Measurements from ENCODE around the gene PNKP.

PNKP gene

DNA sequence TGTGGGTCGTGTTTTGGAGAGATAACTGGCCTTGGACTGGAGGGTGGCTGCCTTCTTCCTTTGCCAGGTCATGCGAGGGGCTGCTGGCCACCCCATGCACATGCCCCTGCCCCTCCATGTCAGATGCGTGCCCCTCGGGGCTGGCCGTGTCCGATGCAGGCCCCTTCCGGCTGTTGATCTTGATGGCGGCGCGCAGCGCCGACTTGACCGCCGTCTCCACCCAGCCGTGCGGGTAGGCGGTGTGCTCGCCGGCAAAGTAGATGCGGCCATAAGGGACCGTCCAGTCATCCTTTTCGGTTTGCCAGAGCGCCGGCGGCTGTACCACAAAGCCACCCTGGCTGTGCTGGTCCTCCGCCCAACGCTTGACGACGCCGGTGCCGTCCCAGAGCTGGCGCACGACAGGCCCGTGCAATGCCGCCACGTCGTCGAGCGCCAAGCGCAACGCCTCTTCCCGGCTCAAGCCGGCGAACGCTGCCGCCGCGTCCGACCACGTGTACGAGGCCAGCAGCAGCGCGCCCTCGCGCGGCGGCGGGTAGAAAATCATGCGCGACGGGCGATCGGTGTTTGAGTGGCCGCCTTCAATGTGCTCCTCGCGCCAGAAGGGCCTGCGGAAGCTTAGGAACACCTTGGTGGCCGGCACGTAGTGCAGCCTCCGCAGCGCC is 22.4 kb upstream of the PNKP start:
- DNase-seq, result no peak

DNA sequence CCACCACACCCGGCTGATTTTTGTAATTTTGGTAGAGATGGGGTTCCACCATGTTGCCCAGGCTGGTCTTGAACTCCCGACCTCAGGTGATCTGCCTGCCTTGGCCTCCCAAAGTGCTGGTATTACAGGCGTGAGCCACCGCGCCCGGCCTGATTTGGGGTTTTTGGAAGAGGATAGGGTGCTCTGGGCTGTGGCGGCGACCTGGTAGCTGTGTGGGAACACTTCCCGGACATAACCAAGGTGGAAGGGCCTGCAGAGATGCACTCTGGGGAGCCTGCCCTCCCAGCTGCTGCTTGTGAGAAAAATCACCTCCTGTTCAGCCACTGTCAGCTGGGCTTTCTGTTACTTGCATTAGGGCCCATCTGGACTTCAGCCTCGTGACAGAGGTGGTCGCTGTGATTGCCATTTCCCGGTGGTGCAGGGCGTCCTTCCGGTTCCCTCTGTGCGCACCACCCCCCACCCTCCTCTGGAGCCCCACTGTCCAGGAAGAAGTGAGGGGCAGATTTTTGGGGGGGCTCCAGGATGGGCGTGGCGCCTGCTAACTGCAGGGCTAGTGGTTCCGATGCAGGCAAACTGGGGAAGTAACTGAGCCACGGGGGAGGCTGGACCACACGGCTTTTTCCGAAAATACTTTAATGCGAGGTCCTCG is 21.8 kb upstream of the PNKP start:
- no peak for DNase-seq

DNA sequence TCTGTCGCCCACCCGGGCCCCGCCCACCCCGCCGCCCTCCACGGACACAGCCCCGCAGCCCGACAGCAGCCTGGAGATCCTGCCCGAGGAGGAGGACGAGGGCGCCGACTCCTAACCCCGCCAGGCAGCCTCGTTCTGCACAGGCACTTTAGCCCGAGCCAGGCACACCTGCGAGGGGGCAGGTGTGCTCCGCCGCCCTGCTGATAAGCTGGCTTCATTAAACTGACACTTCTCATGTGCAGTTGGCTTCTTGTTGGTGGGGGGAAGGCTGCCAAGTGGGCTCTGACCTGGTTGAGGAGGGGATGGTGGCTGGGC is 21.1 kb upstream of the PNKP start:
- peak; percentile 26 for DNase-seq

DNA sequence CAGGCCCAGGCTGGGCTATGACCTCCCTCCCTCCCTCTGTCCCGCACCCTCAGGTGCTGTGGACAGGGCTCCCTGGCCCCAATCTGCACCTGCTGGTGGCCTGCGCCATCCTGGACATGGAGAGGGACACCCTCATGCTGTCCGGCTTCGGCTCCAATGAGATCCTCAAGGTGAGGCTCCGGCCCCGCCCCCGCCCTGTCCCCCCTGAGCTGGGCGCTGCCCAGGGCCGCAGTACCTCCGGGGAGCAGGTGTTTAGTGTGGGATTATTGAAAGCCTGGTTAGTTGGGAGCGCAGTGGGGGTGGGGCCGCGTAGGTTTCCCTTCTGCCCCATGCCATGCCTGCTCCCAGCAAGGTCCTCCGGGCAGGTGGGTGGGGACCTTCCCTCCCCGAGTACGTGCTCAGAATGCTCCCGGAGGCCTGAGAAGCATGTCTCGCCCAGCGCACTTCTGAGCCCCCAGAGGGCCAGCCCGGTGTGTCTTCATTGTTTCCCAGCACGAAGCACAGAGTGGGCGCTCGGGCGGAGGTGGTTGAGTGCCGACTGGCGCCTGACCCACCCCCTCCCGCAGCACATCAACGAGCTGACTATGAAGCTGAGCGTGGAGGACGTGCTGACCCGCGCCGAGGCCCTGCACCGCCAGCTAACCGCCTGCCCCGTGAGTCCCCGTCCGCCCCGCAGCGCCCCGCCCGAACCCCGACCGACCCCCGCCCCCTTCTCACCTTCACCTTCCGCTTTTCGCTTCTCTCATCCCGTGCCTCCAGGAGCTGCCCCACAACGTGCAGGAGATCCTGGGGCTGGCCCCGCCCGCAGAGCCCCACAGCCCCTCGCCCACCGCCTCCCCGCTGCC is 20.5 kb upstream of the PNKP start:
- no peak for DNase-seq

DNA sequence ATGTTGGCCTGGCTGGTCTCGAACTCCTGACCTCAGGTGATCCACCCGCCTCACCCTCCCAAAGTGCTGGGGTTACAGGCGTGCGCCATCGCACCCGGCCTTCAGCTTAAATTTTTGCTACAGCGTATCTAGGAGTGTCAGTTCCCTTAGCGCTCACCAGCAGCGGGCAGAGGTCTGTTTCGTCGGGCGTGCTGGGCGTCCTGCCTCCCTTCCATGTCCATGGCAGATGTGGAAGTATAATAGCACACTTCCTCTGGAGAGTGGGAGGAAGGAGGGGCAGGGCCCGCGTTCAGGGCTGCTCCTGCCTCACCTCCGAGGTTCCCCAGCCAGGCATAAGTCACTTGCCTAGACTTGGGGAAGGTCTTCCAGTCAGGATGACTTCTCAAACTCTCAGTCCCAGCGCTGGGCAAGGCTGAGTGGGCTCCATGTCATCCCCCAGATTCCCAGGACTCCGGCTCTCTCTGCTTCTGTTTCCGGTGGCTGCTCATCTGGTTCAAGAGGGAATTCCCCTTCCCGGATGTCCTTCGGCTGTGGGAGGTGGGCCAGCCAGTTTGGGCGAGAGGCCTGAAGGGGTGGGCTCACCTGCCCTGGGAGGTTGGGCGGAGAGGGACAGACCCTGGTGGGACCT is 19.8 kb upstream of the PNKP start:
- DNase-seq, result no peak

DNA sequence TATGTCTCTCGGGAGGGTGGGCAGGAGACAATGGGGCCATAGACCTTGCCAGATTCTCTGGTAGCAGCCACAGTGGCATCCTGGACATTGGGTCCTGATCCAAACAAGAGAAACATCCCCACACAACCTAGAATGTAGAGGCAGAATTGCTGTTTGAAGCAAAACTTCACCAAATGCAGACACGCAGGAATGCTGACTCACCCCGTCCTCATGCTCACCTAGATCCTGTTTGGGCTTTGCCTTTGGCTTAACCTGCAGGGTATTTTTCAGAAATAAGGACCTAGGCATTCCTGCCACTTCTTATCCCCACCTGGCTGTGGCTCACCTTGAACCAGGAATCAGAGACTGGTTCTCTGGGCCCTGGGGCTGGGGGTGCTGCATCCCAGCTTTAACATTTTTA is 17.4 kb upstream of the PNKP start:
- no peak for DNase-seq

DNA sequence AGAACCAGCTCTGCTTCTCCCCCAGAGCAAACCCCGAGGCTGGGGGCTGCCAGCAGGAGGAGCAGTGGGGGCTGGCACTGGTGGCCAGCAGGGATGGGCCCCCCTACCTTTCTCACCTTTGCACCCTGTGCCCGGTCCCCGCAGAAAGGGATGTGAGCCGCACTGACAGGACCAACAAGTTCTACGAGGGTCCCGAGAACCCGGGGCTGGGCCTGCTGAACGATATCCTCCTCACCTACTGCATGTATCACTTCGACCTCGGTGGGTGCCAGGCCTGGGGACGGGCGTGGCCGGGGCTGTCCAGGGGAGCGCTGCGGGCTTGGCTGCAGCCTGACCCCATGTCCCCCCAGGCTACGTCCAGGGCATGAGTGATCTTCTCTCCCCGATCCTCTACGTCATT is 16.7 kb upstream of the PNKP start:
- DNase-seq, result no peak

DNA sequence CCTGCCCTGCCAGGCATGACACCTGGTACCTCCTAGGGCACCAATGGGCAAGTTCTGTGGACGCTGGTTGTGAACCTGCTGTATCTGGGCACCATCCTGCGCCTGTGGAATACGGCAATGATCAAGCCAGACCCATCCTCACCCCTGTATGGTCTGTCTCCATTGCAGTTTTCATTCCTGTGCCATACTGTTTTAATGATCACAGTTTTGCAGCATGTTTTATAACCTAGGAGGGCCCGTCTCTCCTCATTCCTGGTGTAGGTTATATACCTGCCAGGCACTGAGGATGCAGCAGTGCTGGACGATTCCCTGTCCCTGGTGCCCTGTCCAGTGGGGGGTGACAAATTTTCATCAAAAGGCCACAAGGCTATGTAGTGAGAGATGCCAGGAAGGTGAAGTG is 15.7 kb upstream of the PNKP start:
- DNase-seq, result no peak

DNA sequence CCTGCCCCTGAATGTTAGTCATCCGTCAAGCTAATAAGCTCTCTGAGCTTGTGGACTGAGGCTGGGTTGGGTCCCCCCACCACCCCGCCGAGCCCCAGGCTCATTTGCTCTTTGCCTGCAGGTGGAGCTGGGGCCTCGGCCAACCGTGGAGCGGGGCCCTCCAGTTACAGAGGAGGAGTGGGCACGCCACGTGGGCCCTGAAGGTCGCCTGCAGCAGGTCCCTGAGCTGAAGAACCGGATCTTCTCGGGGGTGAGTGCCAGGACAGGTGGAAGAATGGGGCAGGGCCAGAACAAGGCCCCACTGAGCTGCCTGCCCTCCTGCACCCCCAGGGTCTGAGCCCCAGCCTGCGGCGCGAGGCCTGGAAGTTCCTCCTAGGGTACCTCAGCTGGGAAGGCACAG is 15.3 kb upstream of the PNKP start:
- DNase-seq, result no peak

DNA sequence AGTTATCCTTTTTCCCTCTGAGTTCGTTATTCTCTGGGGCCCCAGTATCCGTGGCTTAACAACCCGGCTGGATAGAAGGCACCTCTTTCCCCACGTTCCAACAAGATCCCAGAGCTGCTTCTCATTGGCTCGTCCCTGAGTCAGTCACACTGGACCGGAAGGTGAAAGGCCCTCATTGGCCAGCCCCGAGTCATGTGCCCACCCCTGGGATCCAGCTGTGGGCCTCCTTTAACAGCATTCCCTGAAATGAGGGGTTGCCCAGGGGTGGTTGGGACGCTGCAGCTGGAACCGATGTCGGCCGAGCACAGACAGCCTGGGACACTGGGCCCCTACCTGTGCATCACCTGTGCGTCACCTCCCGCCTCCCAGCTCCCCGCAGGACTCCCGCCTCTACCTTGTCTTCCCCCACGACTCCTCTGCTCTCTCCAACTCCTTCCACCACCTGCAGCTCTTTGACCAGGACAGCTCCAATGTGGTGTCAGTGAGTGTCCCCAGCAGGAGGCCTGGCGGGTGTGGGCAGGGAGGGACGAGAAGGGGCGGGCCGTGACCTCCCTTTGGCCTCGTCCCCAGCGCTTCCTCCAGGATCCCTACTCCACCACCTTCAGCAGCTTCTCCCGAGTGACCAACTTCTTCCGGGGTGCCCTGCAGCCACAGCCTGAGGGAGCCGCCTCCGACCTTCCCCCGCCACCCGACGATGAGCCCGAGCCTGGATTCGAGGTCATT is 14.5 kb upstream of the PNKP start:
- DNase-seq, result no peak

DNA sequence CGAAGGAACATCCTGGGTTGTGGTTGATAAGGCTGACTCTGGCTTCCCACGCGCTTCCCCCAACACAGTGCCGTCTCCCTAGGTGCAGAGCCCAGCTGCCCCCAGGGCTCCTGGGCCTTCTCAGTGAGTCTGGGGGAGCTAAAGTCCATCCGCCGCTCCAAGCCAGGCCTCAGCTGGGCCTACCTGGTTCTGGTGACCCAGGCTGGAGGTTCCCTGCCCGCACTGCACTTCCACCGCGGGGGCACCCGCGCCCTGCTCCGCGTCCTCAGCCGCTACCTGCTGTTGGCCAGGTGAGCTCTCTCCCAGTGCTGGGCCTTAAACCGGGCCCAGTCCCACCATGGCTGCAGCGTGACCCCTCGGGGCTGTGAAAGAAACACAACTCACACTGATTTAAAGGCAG is 13.8 kb upstream of the PNKP start:
- no peak for DNase-seq

DNA sequence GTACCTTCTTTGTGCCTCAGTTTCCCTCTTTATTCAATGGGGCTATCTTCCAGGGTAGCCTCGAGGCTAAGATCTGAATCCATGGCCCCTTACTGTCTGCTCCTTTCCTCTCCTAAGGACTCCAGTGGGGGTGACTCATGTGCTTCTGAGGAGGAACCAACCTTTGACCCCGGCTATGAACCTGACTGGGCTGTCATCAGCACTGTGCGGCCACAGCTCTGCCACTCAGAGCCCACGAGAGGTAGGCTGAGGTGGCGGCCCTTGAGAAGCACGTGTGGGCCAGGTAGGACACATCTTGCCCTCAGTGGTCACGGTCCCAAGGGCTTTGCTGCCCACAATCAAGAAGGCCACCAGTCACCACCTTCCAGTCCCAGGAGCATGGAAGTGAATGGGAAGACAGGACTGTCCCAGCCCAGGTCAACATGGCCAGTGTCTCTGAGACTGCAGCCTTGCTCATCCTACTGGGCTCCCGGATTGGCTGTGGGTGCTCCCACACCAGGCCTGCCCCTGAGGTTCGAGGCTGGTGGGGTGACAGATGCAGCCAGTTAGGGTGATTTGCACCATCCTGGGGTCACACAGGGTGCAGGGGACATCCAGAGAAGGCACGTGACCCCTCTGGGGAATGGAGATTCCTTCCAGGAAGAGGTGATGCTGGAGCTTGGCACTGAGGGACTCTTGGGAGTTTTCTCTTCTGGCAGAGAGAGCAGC is 12.9 kb upstream of the PNKP start:
- DNase-seq, result no peak

DNA sequence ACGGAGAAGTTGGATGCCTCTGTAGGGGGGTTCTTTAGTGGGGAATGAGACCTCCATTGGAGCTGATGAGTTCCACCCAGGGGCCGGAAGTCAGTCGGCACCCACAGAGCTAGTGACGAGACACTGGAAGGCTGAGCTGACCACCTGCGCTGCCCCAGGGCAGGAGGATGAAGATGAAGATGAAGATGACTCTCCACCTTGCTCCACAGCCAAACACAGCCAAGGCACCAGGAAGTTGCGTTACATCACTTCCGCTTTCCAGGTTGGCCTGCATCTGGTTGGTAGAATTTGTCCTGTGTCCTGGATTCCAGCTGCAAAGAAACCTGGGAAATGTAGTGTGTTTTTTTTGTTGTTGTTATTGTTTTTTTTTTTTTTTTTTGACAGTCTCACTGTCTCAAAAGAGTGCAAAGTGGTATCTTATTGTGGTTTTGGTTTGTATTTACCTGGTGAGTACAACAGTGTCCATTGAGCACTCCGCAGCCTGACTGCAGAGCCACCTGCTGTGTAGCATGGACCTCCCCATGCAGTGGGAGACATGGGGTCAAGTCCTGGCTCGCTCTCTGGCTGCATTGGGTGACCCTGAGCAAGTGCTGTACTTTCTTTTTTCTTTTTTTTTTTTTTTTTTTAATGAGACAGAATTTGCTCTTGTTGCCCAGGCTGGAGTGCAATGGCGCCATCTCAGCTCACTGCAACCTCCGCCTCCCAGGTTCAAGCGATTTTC is 12.0 kb upstream of the PNKP start:
- no peak for DNase-seq

DNA sequence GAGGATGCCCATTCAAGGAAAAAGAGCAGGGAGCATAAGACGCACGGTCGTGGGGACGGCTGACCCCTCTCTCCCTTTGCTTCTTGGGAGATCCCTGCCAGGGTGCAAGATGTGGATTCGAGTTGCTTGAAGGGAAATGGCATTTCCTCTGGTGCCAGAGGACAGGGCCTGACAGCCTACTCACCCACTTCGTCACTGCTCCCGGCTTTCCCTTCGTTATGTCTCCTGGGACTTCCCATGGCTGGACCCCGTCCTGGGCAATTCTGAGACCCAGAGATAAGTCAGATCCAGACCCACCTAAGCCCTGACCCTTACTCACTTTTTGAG is 11.3 kb upstream of the PNKP start:
- no peak for DNase-seq

DNA sequence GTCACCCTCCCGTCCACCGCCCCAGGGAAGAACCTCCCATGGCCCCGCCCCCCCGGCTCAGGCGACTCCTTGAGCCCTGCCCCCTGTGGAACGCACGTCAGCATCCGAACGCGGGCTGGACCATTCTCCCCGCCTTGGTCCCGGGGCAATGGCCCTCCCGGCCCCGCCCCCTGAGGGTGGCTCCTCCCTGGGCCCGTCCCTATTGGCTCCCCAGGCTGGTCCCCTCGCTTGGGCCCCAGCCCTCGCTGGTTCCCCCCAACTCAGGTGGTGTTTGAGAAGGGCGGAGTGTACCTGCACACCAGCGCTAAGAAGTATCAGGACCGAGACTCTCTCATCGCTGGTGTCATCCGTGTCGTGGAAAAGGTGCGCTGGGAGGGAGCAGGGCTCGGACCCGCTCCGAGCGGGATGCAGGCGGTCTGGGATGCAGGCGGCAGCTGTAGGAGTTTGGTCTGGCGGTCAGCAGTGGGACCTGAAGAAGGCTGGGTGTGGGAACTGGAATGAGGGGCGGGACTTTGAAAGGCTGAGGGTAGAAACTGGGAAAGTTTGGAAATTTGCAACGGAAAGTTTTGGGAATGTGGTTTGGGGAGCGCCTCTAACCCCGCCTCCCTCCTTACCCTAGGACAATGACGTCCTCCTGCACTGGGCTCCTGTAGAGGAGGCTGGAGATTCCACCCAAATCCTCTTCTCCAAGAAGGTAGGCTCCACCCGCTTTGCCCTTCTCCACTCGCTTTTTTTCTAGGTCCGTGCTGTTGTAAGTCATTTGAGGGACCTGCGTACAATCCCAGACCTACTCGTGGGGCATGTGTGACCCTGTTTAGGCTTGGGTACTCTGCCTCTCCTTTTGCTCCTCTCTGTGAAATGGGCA is 10.7 kb upstream of the PNKP start:
- DNase-seq, result peak; percentile 93

DNA sequence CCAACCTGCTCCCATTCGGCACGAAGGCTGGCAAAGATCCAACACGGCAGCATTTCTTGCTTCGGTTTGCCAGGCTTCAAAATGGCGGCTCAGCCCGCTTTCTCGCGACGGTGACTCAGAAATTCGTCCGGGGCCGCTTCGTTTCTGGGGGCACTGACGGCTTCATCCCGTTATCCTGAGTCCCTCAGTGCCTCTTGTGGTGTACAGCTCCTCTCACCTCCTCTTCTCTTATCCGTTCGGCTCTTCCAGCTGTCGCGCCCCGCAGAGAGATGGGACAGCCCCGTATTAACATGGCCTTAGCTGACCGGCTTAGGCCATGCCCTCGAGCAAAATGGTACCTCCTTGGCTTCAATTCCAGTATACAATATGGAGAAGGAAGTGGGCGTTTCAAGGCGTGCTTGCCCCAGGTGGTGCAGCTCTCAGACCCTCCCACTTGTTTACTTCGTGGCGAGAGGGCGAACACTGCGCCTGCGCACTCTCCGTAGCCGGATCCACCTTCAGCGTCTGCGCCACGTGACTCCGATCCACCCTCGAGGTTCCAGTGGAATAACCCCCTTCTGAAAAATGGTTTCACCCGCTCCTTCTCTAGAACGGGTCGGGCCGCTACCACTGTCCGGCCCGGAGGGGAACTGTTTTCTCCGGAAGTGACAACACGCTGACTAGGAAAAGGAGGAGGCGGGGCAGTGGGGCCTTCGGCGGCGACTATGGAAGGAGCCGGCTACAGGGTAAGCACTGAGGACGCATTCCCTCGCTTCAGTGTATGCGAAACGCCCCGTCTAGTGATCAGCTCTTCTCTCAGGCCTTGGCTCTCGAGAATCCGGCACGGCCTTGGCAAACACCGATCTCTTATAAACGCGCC is 9.9 kb upstream of the PNKP start, which contains the start of the genes AKT1S1 and TBC1D17:
Gene AKT1S1 (minus strand): TSS at position 336 of the 859 bp plus-strand sequence. CDS start 4,060 bp downstream, outside the sequence.
Gene TBC1D17 (plus strand): TSS at position 683 of the 859 bp plus-strand sequence. CDS start 22 bp downstream, at position 705.
- DNase-seq, result peak; percentile 99

DNA sequence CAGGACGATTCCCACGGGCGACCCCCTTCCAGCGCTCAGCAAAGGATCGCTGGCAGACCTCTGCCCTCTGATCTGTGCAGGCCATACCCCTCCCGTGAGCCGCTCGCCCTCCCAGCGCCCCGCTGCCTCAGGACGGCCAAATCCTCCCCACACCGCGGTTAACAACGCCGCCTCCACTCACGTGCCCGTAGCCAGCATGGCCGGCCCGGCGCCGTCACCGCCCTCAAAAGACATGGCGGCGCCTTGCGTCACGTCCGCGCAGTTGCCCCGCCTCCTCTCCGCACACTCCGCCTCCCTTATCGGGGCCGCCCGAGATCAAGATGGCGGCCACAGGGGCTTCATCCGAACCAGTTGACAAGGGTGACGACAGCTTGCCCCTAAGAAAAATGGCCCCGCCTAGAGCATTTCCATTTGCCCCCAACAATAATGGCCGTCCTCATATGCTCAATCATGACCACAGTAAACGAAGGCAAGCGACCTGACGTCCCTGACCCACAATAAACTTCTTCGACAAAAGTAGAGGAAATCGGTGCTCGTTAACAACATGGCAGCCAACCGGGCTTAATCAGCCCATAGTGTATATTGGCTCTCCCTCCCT is 9.1 kb upstream of the PNKP start:
- peak; percentile 97 for DNase-seq

DNA sequence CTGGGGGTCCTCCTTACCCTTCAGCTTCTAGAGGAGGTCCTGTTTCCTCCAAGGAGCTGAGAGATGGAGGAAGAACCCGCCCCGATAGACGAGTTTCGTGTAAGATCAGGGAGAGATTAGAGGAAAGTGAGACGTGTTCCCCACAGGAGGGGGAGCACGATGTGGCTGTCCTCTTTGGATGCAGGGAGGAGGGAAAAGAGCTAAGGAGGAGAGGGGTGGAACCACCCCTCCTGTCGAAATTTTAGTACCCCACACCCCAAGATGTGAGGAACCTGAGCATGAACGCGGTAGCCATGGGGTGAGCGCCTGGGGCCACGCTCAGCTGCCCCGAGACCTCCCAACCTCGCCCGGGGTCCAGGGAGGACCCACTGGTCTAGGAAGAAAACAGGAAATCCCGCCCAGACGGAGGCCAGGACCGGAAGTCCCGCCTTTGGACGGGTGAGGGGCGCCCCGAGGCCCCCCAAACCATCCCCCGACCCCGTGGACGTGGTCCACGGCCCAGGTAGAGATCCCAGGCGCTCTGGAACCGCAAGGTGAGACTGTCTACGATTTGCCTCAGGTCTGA is 8.6 kb upstream of the PNKP start:
- DNase-seq, result no peak

DNA sequence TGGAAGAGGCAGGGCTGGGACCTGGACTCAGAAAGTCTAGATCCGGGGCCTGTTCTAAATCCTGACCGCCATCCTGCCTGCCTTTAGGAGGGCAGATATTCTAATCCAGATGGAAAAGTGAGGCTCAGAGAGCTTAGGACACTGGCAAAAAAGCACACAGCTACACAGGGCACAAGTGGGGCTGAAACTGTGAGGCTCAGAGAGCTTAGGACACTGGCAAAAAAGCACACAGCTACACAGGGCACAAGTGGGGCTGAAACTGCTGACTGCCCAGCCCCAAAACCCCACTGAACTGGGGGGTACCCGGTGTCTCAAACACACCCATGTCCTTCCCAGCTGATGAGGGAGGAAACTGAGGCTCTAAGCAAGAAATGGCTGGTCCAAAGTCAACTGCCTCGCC is 7.8 kb upstream of the PNKP start:
- DNase-seq, result no peak

Data from NCI-H526 treated with DMSO at 0.1 percent for 48 hours (cell line).